BLaER1 (cell line): ENCODE results near the gene SSB.
A peak's percentile ranks its signal among the peaks of the same experiment; 100 is the strongest.
"Not testable (repeated sequence)": the region's sequence is repeated elsewhere in the genome, so short reads cannot be mapped to it uniquely, and the experiment has no call there.

Source experiments
- H3K27ac ChIP-seq: shearing (Covaris generic); formaldehyde crosslinking; 2 replicates; pipeline ENCODE4 v1.8.1; 2022
- H3K27me3 ChIP-seq: shearing (Covaris generic); formaldehyde crosslinking; 2 replicates; pipeline ENCODE4 v1.8.1; 2022
- H3K36me3 ChIP-seq: shearing (Covaris generic); formaldehyde crosslinking; 2 replicates; pipeline ENCODE4 v1.8.1; 2022
- H3K4me1 ChIP-seq: shearing (Covaris generic); formaldehyde crosslinking; 2 replicates; pipeline ENCODE4 v1.8.1; 2022
- H3K4me2 ChIP-seq: shearing (Covaris generic); formaldehyde crosslinking; 2 replicates; pipeline ENCODE4 v1.8.1; 2022
- H3K4me3 ChIP-seq: shearing (Covaris generic); formaldehyde crosslinking; 2 replicates; pipeline ENCODE4 v1.8.1; 2022
- H3K9ac ChIP-seq: shearing (Covaris generic); formaldehyde crosslinking; 2 replicates; pipeline ENCODE4 v1.8.1; 2022
- H3K9me3 ChIP-seq: shearing (Covaris generic); formaldehyde crosslinking; 2 replicates; pipeline ENCODE4 v1.8.1; 2022
- H4K20me1 ChIP-seq: shearing (Covaris generic); formaldehyde crosslinking; 2 replicates; pipeline ENCODE4 v1.8.1; 2022
- Cebpa-rat ChIP-seq: shearing (Covaris generic); IDR thresholded peaks from 2 replicates; pipeline ENCODE4 v1.8.1; 2022

SSB gene

DNA sequence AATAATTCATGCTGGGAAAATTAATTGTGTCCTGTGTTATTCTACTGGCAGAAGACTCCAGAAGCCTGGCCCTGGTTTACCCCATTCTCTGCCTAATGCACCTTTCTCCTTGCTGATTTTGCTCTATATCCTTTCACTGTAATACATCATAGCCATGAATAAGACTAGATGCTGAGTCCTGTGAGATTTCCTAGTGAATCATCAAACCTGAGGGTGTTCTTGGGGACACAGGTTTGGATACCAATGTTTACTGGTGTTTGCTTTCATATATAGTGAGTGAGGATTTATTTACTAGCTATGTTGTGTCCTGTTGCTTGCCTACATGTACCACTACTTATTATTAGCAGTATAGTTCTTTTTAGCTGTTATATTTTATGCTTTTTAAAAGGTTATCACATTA is 19.6 kb downstream of the SSB start:
- Histone ChIP-seq H3K36me3 (peaks cover 72% of the 10 kb centered on the region), H3K27me3 (no peaks in the 10 kb centered on the region), H3K4me3 (no peak overlapping the region), H3K27ac (no peak overlapping the region), H4K20me1 (peaks cover 27% of the 10 kb centered on the region; the same call in 1 of the 2 replicates), H3K4me2 (no peak overlapping the region), H3K9me3 (peaks cover 17% of the 10 kb centered on the region; the same call in 1 of the 2 replicates), H3K9ac (no peak overlapping the region), H3K4me1 (peaks cover 13% of the 10 kb centered on the region)
- no peak for TF ChIP-seq Cebpa-rat

GRCh38 chr2:169819106-169819505 is 20.4 kb downstream of the SSB start:
- H3K4me2 ChIP-seq = no peak overlapping the region
- peaks cover 63% of the 10 kb centered on the region for H3K36me3 ChIP-seq
- no peak overlapping the region for H3K9ac ChIP-seq
- no peaks in the 10 kb centered on the region for H3K27me3 ChIP-seq
- H3K9me3 ChIP-seq = peaks cover 17% of the 10 kb centered on the region; the same call in 1 of the 2 replicates
- H3K4me1 ChIP-seq = peaks cover 21% of the 10 kb centered on the region
- no peak overlapping the region for H3K27ac ChIP-seq
- no peak for TF ChIP-seq Cebpa-rat
- H4K20me1 ChIP-seq = 0 out of 2 replicates have a peak, but pooled peaks cover 25% of the 10 kb centered on the region
- H3K4me3 ChIP-seq = no peak overlapping the region

DNA sequence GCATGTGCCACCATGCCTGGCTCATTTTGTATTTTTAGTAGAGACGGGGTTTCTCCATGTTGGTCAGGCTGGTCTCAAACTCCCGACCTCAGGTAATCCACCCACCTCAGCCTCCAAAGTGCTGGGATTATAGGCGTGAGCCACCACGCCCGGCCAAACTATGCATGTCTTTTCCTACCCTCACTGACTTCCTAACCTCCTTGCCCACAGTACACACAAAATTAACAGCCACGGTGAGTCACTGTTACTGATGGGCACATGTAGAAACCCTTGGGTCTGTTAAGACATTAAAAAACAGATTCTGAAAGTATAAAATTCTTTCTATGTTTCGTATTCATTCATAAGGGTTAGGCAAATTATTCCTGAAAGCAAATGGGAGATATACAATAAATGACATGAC is 21.4 kb downstream of the SSB start:
- not testable (repeated sequence) for H3K4me3 ChIP-seq, H3K9ac ChIP-seq, H3K27me3 ChIP-seq, H3K4me2 ChIP-seq, H3K27ac ChIP-seq
- peaks cover 24% of the 10 kb centered on the region for H3K4me1 ChIP-seq
- H3K9me3 ChIP-seq = peaks cover 17% of the 10 kb centered on the region; the same call in 1 of the 2 replicates
- 0 out of 2 replicates have a peak, but pooled peaks cover 19% of the 10 kb centered on the region for H4K20me1 ChIP-seq
- peaks cover 53% of the 10 kb centered on the region for H3K36me3 ChIP-seq

GRCh38 chr2:169822036-169822435 is 23.4 kb downstream of the SSB start:
- Histone ChIP-seq H3K4me2 (no peak overlapping the region), H3K9ac (no peak overlapping the region), H3K9me3 (peaks cover 4% of the 10 kb centered on the region; the same call in 1 of the 2 replicates), H3K27ac (no peak overlapping the region), H4K20me1 (0 out of 2 replicates have a peak, but pooled peaks cover 13% of the 10 kb centered on the region), H3K36me3 (peaks cover 36% of the 10 kb centered on the region), H3K27me3 (no peaks in the 10 kb centered on the region), H3K4me3 (no peak overlapping the region), H3K4me1 (peaks cover 27% of the 10 kb centered on the region)
- TF ChIP-seq Cebpa-rat = no peak

GRCh38 chr2:169822785-169823392 is 24.2 kb downstream of the SSB start:
- Histone ChIP-seq H3K27ac (no peak overlapping the region), H3K9ac (0 out of 2 replicates have a peak overlapping the region, but pooled peaks have one; percentile 88), H3K9me3 (no peaks in the 10 kb centered on the region), H3K27me3 (no peaks in the 10 kb centered on the region), H3K4me2 (peak overlapping the region; percentile 91), H3K4me3 (no peak overlapping the region), H3K36me3 (peaks cover 27% of the 10 kb centered on the region), H4K20me1 (peaks cover 17% of the 10 kb centered on the region), H3K4me1 (peaks cover 27% of the 10 kb centered on the region)
- TF ChIP-seq Cebpa-rat = no peak

DNA sequence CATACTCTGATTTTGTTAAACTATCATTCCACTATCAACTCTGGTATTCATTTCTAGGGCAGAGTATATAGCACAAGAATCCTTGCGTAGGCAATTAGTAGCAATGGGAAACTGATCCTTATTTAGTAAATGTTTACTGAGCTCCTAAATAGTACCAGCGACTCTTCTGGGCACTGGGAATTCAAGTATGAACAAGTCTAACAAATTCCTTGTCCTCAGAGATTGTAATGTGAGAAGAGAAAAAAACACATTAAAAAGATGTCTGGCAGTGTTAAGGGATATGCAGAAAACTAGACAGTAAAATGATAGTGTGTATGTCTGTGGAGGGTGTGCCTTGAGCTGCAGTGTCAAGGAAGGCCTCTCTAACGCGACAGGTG is 25.3 kb downstream of the SSB start:
- Histone ChIP-seq H3K4me1 (peaks cover 34% of the 10 kb centered on the region), H3K27ac (peak overlapping the region; percentile 83), H3K36me3 (peaks cover 18% of the 10 kb centered on the region), H3K4me3 (peak overlapping the region; percentile 81), H3K4me2 (peak overlapping the region; percentile 91), H3K27me3 (no peaks in the 10 kb centered on the region), H3K9ac (peak overlapping the region; percentile 88), H3K9me3 (no peaks in the 10 kb centered on the region), H4K20me1 (peaks cover 28% of the 10 kb centered on the region)
- TF ChIP-seq Cebpa-rat = no peak

DNA sequence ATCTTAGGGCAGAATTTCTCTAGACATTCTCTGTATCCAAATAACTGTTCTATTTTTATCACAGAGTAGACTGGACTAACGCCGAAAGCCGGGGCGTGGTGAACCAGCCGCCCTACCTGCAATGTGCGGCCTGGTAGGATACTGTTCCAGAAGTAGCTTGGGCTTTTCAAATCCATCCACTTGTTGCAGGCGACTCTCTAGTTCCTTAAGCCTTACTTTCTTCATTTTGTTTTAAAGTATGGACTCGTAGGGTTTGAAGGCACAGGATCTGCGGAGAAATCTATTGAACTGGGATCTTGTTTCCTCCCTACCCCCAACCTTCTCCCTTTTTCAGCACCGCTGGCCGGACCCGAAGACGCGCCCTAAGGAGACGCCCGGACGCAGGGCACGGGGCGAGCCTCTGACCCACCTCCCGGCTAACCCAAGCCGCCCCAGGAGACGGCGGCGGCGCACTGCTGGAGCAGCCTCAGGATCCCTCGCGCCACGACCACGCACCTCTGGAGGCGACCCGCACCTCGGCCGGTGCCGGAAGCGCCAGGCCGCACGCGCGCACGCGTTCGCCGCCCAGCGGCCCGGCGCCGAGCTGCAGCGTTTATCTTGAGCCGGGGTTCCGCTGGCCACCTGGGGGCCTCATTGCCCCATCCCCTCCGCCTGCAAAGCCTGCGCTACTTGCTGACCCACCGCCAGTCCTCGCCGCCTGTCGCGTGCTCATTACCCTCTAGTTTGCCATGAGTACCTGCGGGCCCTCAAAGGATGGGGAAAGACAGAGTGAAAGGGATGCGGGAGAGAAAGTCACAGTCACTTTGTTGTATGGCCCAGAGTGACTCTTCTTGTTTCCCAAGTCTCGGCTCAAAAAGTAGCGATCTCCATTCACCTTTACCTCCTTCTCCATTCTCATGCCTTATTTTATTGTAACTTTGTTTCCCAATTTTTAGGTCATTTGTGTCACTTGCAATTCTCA is 26.0 kb downstream of the SSB start, which contains the start of gene METTL5:
TSS of gene METTL5 (minus strand) at position 533 of the 961 bp plus-strand sequence. CDS start at position 225, 308 bp downstream.
- no peak for TF ChIP-seq Cebpa-rat
- H4K20me1 ChIP-seq = peaks cover 34% of the 10 kb centered on the region
- H3K9ac ChIP-seq = peak within 1 kb of the TSS; percentile 88
- peak within 1 kb of the TSS; percentile 83 for H3K27ac ChIP-seq
- no peaks in the 10 kb centered on the region for H3K9me3 ChIP-seq
- H3K36me3 ChIP-seq = peaks cover 14% of the 10 kb centered on the region
- H3K4me3 ChIP-seq = peak within 1 kb of the TSS; percentile 81
- H3K4me1 ChIP-seq = peaks cover 41% of the 10 kb centered on the region
- no peaks in the 10 kb centered on the region for H3K27me3 ChIP-seq
- H3K4me2 ChIP-seq = peak within 1 kb of the TSS; percentile 91

- H3K9me3 ChIP-seq = no peaks in the 10 kb centered on the region
- peaks cover 10% of the 10 kb centered on the region; the same call in 1 of the 2 replicates for H3K36me3 ChIP-seq
- H3K4me3 ChIP-seq = peak within 1 kb of the TSS; percentile 100
- peak within 1 kb of the TSS; percentile 96 for H3K4me2 ChIP-seq
- peaks cover 44% of the 10 kb centered on the region for H3K4me1 ChIP-seq
- TF ChIP-seq Cebpa-rat = no peak
- H3K9ac ChIP-seq = peak within 1 kb of the TSS; percentile 96
- peak within 1 kb of the TSS; percentile 93 for H3K27ac ChIP-seq
- no peaks in the 10 kb centered on the region for H3K27me3 ChIP-seq
- peaks cover 46% of the 10 kb centered on the region for H4K20me1 ChIP-seq
Measured at GRCh38 chr2:169827272-169828140, 28.8 kb downstream of the SSB start, which contains the start of gene UBR3. Gene UBR3 (plus strand): TSS chr2:169827454. CDS start chr2:169827508, 54 bp downstream.
